RWPE2 (cell line): ENCODE results near the gene PLXNA4.
A peak's percentile ranks its signal among the peaks of the same experiment; 100 is the strongest.

Experiments used
- ATAC-seq: fragments of 200-7000 bp; cut with Tn5 transposase; 3 replicates; pipeline ENCODE4 v1.9.1; 2021; ENCODE audit warnings: low read depth
- DNase-seq: peaks from one replicate; pipeline ENCODE4 v3.0.0-alpha.2; 2020; ENCODE audit warnings: low spot score
- H3K27ac ChIP-seq: fragments of 450-650 bp; 2 replicates; pipeline ENCODE4 v1.5.1; 2017; ENCODE audit warnings: mild to moderate bottlenecking; ENCODE audit not compliant: poor library complexity, severe bottlenecking
- H3K27me3 ChIP-seq: fragments of 250-450 bp; sonication (Bioruptor Pico); 2 replicates; pipeline ENCODE4 v1.5.1; 2021; ENCODE audit warnings: mild to moderate bottlenecking, moderate library complexity; ENCODE audit not compliant: insufficient read depth, poor library complexity, severe bottlenecking
- H3K36me3 ChIP-seq: fragments of 250-450 bp; sonication (Bioruptor Pico); 2 replicates; pipeline ENCODE4 v1.5.1; 2020; ENCODE audit warnings: low read depth, mild to moderate bottlenecking, moderate library complexity
- H3K4me1 ChIP-seq: fragments of 250-450 bp; sonication (Bioruptor Pico); 2 replicates; pipeline ENCODE4 v1.5.1; 2021; ENCODE audit warnings: mild to moderate bottlenecking, moderate library complexity; ENCODE audit not compliant: insufficient read depth, poor library complexity, severe bottlenecking
- H3K4me3 ChIP-seq: fragments of 250-450 bp; sonication (Bioruptor Pico); 2 replicates; pipeline ENCODE4 v1.5.1; 2021; ENCODE audit warnings: mild to moderate bottlenecking, moderate library complexity; ENCODE audit not compliant: severe bottlenecking
- H3K9me3 ChIP-seq: fragments of 250-450 bp; sonication (Bioruptor Pico); 2 replicates; pipeline ENCODE4 v1.5.1; 2021; ENCODE audit warnings: mild to moderate bottlenecking, moderate library complexity; ENCODE audit not compliant: severe bottlenecking
- CTCF ChIP-seq: fragments of 450-650 bp; IDR thresholded peaks from one replicate; pipeline ENCODE4 v1.5.1; 2017; ENCODE audit warnings: mild to moderate bottlenecking, moderate library complexity; ENCODE audit not compliant: poor library complexity, severe bottlenecking

PLXNA4 gene

GRCh38 chr7:132240262-132240661 is 336.0 kb downstream of the PLXNA4 start:
- Histone ChIP-seq H3K27ac (no peak overlapping the region), H3K9me3 (no peaks in the 10 kb centered on the region), H3K4me1 (no peaks in the 10 kb centered on the region), H3K27me3 (peaks cover 11% of the 10 kb centered on the region), H3K4me3 (no peak overlapping the region), H3K36me3 (no peaks in the 10 kb centered on the region)
- ATAC-seq = no peak
- no peak for DNase-seq
- TF ChIP-seq CTCF = no peak

GRCh38 chr7:132239422-132239994 is 336.8 kb downstream of the PLXNA4 start:
- H3K4me3 ChIP-seq = no peak overlapping the region
- TF ChIP-seq CTCF = no peak
- DNase-seq = no peak
- H3K27me3 ChIP-seq = peaks cover 11% of the 10 kb centered on the region
- no peaks in the 10 kb centered on the region for H3K4me1 ChIP-seq
- peak; percentile 96 for ATAC-seq
- H3K9me3 ChIP-seq = no peaks in the 10 kb centered on the region
- no peak overlapping the region for H3K27ac ChIP-seq
- H3K36me3 ChIP-seq = no peaks in the 10 kb centered on the region

GRCh38 chr7:132234711-132235110 is 341.6 kb downstream of the PLXNA4 start:
- no peak for DNase-seq
- no peak for ATAC-seq
- Histone ChIP-seq H3K27ac (no peak overlapping the region), H3K4me3 (no peak overlapping the region), H3K36me3 (no peaks in the 10 kb centered on the region), H3K27me3 (peaks cover 5% of the 10 kb centered on the region), H3K4me1 (no peaks in the 10 kb centered on the region), H3K9me3 (no peaks in the 10 kb centered on the region)
- TF ChIP-seq CTCF = no peak

GRCh38 chr7:132232406-132232805 is 343.9 kb downstream of the PLXNA4 start:
- peaks cover 5% of the 10 kb centered on the region for H3K27me3 ChIP-seq
- H3K4me1 ChIP-seq = no peaks in the 10 kb centered on the region
- DNase-seq (no peak), ATAC-seq (no peak)
- no peak for TF ChIP-seq CTCF
- H3K4me3 ChIP-seq = no peak overlapping the region
- H3K27ac ChIP-seq = no peak overlapping the region
- H3K9me3 ChIP-seq = no peaks in the 10 kb centered on the region
- H3K36me3 ChIP-seq = no peaks in the 10 kb centered on the region

GRCh38 chr7:132230462-132230861 is 345.8 kb downstream of the PLXNA4 start:
- DNase-seq (no peak), ATAC-seq (no peak)
- no peak for TF ChIP-seq CTCF
- no peak overlapping the region for H3K4me3 ChIP-seq
- no peaks in the 10 kb centered on the region for H3K9me3 ChIP-seq
- no peaks in the 10 kb centered on the region for H3K4me1 ChIP-seq
- H3K27me3 ChIP-seq = peaks cover 5% of the 10 kb centered on the region
- H3K36me3 ChIP-seq = no peaks in the 10 kb centered on the region
- no peak overlapping the region for H3K27ac ChIP-seq
